ENCODE measurements around the gene PTPRU.

Gene PTPRU

GRCh38 chr1:29360768-29361167 lies 124.4 kb downstream of the PTPRU start:
- no peak for DNase-seq (ENCODE audit: extremely low read depth, low read depth)
- TF ChIP-seq, protein P1, sequence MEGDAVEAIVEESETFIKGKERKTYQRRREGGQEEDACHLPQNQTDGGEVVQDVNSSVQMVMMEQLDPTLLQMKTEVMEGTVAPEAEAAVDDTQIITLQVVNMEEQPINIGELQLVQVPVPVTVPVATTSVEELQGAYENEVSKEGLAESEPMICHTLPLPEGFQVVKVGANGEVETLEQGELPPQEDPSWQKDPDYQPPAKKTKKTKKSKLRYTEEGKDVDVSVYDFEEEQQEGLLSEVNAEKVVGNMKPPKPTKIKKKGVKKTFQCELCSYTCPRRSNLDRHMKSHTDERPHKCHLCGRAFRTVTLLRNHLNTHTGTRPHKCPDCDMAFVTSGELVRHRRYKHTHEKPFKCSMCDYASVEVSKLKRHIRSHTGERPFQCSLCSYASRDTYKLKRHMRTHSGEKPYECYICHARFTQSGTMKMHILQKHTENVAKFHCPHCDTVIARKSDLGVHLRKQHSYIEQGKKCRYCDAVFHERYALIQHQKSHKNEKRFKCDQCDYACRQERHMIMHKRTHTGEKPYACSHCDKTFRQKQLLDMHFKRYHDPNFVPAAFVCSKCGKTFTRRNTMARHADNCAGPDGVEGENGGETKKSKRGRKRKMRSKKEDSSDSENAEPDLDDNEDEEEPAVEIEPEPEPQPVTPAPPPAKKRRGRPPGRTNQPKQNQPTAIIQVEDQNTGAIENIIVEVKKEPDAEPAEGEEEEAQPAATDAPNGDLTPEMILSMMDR (IDR thresholded peaks at IDR 0.05; ENCODE audit: low read depth, low read length, missing control alignments): no peak
- no peak overlapping the region for H3K4me3 ChIP-seq (replicated peaks; ENCODE audit: low read depth, low read length)

GRCh38 chr1:29361686-29362085 lies 125.4 kb downstream of the PTPRU start:
- no peak for DNase-seq (ENCODE audit: extremely low read depth, low read depth)
- H3K4me3 ChIP-seq (replicated peaks; ENCODE audit: low read depth, low read length): no peak overlapping the region
- TF ChIP-seq, protein P1 (IDR thresholded peaks at IDR 0.05; ENCODE audit: low read depth, low read length, missing control alignments): no peak

GRCh38 chr1:29362116-29362515 lies 125.8 kb downstream of the PTPRU start:
- H3K4me3 ChIP-seq (replicated peaks; ENCODE audit: low read depth, low read length): no peak overlapping the region
- no peak for DNase-seq (ENCODE audit: extremely low read depth, low read depth)
- TF ChIP-seq, protein P1 (IDR thresholded peaks at IDR 0.05; ENCODE audit: low read depth, low read length, missing control alignments): no peak

- TF ChIP-seq, protein P1 (IDR thresholded peaks at IDR 0.05; ENCODE audit: low read depth, low read length, missing control alignments): no peak
- no peak overlapping the region for H3K4me3 ChIP-seq (replicated peaks; ENCODE audit: low read depth, low read length)
- no peak for DNase-seq (ENCODE audit: extremely low read depth, low read depth)
Measured at GRCh38 chr1:29362764-29363163, 126.4 kb downstream of the PTPRU start.

DNA sequence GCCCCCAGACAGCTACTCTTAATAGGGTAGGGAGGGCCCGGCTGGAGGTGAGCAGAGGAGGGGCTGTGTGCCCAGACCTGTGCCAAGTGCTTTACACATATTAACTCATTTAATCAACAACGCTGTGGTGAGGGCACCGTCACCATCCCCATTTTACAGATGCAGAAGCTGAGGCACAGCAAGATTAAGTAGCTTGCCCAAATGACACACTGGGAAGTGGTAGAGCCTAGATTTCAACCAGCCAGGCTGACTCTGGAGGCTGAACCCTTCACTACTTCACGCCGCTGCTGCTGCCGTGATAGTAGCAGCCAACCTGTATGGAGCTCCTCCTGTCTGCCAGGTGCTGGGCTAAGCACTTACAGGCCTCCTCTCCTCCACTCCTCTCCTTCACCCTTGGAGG lies 127.2 kb downstream of the PTPRU start:
- no peak overlapping the region for H3K4me3 ChIP-seq (replicated peaks; ENCODE audit: low read depth, low read length)
- no peak for DNase-seq (ENCODE audit: extremely low read depth, low read depth)
- TF ChIP-seq, protein P1 (IDR thresholded peaks at IDR 0.05; ENCODE audit: low read depth, low read length, missing control alignments): no peak

DNA sequence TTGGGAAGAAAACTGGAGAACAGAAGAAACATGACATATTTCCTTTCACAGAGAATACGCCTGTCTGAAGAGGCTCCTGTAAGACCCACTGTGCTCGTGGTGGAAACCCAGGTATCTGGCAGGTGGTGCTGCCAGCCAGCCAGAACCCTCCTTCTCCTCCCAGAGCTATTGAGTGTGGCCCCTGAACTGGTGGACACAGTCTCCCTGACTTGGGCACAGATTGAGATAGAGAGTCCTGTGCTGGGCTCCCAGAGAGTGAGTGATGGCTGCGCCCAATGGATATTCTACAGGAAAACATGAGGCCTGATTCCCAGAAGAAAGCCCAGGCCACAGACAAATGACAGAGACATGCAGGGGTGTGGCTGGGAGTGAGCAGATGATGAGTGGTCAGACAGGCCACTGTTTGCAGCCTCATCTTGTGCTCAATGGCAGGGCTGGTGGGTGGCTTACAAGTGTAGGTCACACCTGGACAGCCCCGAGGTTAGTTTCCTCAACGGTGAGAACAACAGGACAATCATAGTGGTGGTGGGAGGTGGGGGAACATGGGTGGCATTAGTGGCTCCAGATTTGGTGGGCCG lies 127.9 kb downstream of the PTPRU start:
- no peak overlapping the region for H3K4me3 ChIP-seq (replicated peaks; ENCODE audit: low read depth, low read length)
- TF ChIP-seq, protein P1 (IDR thresholded peaks at IDR 0.05; ENCODE audit: low read depth, low read length, missing control alignments): no peak
- DNase-seq (ENCODE audit: extremely low read depth, low read depth): no peak
